ENCODE measurements around the gene RPS6KA5.
A peak's percentile ranks its signal among the peaks of the same experiment; 100 is the strongest.

RPS6KA5 gene

DNA sequence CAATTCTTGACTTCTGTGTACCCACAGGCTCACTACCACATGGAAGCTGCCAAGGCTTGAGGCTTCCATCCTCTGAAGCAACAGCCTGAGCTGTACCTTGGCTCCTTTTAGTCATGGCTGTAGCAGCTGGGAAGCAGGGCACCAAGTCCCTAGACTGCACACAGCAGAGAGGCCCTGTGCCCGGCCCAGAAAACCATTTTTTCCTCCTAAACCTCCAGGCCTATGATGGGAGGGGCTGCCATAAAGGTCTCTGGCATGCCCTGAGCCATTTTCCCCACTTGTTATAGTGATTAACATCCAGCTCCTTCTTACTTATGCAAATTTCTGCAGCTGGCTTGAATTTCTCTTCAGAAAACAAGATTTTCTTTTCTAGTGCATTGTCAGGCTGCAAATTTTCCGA is 121.8 kb downstream of the RPS6KA5 start:
- no peak for FAIRE-seq

DNA sequence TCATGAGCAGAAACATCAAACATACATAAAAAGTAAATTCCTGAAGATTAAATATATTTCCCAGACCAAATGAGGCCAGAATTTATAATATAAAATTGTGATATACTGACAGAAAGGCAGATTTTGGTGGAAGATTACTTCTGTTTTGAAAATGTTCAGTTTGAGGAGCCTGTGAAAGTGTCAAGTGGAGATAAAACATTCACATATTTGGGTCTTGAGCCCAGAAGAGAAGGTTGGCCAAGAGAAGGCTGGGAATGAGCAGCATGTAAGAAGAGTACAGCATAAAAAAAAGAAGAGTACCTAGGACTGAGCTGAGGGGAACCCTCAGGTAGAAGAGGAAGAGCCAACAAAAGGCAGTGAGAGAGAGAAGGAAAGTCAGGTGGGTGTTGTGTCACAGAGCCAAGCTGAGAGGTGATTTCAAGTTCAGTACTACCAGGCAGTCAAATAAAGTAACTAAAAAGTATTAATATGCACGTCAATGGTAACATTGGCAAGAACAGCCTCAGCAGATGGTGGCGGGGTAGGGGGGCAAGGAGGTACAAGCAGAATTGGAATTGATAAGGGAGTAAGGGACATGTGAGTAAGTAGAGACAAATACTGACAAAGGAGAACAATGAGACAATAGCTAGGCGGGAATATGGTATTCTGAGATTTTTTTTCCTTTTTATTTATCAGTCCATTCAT is 123.5 kb downstream of the RPS6KA5 start:
- FAIRE-seq: no peak

GRCh38 chr14:90924621-90925340 is 135.7 kb downstream of the RPS6KA5 start:
- no peak for FAIRE-seq

- FAIRE-seq: no peak
These were observed 138.3 kb downstream of the RPS6KA5 start for GRCh38 chr14:90922141-90922540.

DNA sequence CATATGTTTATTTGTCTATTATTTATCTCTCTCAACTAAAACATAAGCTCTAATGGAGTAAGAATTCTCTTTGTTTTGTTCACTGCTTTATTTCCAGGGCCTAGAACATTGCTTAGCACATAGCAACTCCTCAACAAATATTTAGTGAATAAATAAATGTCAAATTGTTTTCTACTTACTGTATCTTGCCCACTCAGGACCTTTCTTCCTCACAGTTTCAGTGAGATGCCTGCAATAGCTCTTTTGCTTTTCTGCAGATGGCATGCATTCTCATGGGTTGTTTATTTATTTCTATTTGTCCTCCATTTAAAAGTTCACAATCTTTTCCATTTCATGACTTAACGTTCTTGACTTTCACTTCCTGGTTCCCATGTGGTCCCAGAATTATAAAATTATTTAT is 149.3 kb downstream of the RPS6KA5 start:
- FAIRE-seq: no peak

- FAIRE-seq: no peak
These were observed 153.3 kb downstream of the RPS6KA5 start for GRCh38 chr14:90907178-90907577.

DNA sequence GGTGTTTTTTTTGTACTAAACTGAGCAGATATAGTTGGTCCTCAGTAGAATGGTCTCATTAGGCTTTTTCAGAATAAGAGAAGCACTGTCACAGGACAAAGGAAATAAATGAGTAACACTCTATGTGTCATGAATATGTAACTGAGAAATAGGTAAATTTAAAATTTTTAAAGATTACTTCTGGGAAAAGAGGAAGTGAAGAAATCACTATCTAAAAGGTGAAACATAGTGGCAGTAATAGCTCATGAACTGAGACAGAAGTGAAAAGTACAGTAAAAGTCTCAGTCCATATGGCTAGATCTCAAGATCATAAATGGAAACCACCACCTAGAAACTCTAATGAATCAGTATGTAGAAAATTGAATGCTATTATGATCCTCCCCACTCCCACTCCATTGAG is 154.9 kb downstream of the RPS6KA5 start:
- no peak for FAIRE-seq

DNA sequence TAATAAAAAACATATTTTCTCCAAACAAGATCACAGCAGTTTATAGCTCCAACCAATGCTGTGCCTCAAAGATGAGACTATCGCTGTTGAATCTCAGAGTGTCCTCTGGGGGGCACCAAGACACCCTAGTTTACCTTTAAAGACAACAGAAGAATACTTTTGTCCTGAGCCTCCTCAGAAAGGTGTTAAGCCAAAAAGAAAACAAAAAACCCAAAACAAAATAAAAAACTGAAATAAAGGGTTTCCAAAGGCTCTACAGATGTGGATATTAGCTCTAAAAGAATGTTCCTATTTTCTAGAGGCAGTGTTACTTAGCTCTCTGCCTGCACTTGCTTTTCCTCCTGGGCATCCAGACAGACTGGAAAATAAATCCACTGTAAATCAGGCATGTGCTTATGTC is 157.3 kb downstream of the RPS6KA5 start:
- peak; percentile 89 for FAIRE-seq

DNA sequence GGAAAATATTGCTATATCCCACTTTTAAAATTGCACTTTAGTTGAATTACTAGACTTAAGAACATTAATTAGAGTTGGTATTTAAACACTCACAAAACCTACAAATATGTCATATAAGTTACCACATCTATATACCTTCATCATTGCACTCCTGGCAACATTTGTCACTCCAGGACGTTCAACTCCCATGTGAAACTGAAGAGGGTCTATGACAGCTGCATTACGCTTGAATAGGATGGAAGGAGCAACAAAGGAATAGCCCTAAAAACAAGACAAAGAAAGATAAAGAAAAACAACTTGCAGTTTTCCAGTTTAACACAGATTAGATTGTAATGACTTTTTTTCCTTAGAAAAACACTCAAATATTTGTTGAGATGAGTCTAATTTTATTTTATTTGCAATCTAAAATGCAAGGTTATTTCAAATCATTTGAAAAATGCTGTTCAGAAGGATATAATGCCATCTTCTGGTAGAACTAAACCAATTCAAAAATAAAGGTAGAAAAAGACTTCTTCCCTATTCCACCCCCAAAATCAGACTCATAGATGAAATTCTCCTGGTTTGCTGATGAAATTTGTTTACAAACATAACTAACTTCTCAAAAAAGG is 159.9 kb downstream of the RPS6KA5 start:
- peak; percentile 65 for FAIRE-seq

GRCh38 chr14:90897022-90897421 is 163.4 kb downstream of the RPS6KA5 start:
- no peak for FAIRE-seq

- FAIRE-seq: no peak
These were observed 166.2 kb downstream of the RPS6KA5 start for GRCh38 chr14:90894241-90894640.

- no peak for FAIRE-seq
These were observed 166.9 kb downstream of the RPS6KA5 start for GRCh38 chr14:90893510-90893909.

- FAIRE-seq: no peak
These were observed 167.5 kb downstream of the RPS6KA5 start for GRCh38 chr14:90892970-90893369.

GRCh38 chr14:90891326-90891725 is 169.1 kb downstream of the RPS6KA5 start:
- no peak for FAIRE-seq

DNA sequence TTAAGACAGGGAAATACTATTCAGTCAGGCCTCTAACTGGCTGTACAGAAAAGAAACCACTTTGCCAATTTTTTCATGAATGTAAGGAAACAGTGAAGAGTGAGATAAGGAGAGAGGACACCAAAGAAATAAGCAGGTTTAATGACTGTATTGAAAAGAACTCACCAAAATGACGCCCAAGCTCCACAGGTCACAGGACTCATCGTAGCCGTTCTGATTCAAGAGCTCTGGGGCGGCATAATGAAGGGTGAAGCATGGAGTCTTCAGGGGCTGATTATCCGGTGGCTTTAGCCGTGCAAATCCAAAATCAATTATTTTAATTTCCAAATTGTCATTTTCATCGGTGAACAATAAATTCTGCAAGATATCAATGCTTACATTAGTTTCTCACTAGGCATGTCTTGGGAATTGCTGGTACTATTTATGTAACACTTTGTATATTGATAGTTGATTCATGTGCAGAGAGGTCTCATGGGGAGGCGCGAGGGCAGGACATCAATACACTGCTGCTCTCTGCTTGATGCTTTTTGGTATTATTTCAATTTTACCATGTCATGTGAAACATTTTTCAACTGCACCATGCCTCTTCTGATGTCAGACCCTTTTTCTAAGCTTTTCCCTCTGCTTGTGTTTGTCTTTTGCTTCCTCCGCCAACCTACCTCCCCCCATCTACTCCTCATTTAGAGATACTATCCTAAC is 170.0 kb downstream of the RPS6KA5 start:
- no peak for FAIRE-seq

GRCh38 chr14:90886297-90886815 is 174.1 kb downstream of the RPS6KA5 start:
- no peak for FAIRE-seq

GRCh38 chr14:90883782-90884181 is 176.7 kb downstream of the RPS6KA5 start:
- FAIRE-seq: no peak

DNA sequence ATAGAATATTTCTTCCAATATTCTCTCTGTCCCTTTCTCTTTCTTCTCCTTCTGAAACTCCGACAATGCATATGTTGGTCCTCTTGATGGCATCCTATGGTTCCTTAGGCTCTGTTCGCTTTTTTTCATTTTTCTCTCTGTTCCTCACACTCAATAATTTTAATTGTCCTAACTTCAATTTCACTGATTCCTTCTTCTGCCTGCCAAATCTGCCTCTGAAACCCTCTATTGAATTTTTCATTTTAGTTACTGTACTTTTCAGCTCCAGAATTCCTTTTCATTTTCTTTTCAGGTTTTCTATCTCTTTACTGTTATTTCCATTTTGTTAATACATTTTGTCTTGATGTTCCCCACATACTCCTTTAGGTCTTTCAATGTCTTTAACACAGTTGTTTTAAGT is 177.2 kb downstream of the RPS6KA5 start:
- no peak for FAIRE-seq

- FAIRE-seq: no peak
These were observed 180.2 kb downstream of the RPS6KA5 start for GRCh38 chr14:90880282-90880681.

DNA sequence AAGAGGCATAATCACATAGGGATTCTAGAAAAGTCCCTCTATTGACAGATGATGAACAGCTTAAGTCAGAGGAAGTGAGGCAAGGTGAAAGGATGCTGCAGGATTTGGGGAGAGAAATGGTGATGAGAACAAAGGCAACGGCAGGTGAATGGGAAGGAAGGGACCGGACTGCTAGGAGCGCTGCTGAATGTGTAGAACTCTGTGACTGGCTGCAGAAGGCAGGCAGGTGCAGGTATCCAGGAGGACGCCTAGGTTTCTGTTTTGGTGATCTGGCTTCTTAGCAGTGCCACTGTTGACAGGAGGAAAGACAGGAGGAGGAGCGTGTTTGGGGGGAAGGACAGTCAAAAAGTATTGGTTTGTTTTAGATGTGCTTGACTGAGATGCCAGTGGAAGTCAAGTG is 185.8 kb downstream of the RPS6KA5 start:
- no peak for FAIRE-seq

DNA sequence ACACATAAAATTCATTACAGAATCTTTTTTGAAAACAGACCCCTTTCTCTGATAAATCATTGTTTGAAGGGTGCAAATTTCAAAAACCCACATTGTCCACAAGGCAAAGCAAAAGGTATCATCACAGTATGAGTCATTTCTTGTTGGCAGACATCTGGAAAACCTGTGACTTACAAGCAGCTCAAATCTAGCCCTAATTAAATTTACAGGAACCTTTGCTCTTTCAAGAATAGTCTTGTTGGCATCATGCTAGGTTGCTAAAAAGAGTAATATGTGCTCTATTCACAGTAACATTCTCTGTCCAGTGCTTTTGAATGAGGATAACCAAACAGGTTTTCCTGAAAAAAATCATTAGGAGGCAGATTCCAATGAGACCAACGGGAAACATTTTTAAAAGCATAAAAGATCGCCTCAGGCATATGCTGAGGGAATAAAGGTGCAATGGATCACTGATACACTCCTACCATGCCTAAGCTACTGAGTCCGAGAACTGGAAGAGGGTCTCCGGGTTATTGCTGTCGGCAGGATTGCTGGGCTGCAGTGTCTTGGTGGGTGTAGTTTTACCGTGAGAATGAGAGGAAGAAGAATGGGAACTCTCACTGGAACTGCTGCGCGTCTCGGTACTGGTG is 188.7 kb downstream of the RPS6KA5 start:
- FAIRE-seq: no peak

DNA sequence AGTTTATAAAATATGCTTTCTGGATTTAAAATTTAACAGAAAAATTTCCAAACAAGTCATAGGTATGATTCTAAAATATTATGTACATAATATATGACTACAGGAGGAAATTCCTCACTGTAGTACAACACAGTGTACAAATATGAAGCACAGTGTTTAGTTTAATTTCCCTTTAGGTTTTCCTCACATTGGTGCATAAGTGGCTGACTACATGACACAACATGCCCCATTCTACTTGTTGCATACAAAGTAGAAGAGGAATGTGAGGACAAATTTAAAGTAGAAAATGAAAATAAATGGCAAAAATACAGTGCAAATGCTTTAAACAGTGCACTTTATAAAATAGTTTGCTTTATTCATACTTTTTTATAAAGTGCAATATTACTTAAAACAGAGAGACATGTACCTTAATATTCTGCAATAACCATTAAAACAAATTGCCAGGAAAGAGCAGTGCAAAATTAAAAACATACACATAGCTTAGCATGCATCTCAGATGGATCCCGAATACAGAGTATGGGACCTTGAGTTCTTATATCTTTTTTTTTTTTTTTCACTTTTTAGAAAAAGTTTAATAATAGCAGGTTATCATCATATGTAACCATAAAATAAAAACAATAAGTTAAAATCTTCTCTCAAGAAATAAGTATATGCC is 189.4 kb downstream of the RPS6KA5 start:
- no peak for FAIRE-seq

Measured in endometrium (tissue), 2 donors.